ENCODE data around the gene TMEM198. TPM values are rescaled to one million over a fixed set of nuclear protein-coding genes. Genes with fewer than 3 reads are reported as not detected.

TMEM198 gene
- total and polyA plus RNA-seq, 2 donors (not counting 3 experiments of a cell fraction or from before 2014, with no cell fraction given) = not detected

DNA sequence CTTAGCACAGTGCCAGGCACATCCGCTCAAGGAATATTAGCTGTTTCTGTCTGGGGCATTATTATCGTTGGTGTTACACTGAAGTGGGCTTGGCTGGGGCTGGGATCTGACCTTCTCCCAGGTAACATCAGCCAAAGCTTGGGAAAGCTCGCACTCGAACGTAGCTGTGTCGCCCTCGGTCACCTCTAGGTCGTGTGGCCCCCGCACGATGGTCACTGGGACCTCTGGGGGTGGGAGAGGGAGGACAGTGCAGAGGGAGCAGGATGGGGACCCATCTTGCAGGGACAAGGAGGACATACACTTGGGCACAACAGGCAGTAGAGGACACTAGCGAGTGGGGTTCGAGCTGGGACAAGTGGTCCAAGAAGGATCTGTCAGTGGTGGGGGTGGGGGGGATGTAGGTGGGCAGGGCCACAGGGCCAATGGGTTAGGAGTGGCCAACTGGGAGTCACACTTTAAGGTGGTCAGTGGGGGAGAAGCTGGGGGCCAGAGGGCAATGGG is 9.7 kb downstream of the TMEM198 start:
- Histone ChIP-seq H2AFZ (ENCODE audit: low read depth, low read length) (no peak overlapping the region), H3K4me1 (ENCODE audit: control insufficient read depth, extremely low read depth, insufficient read depth, low read length) (no peaks in the 10 kb centered on the region), H3K9me3 (replicated peaks; ENCODE audit: control insufficient read depth, insufficient read depth, low read length) (no peaks in the 10 kb centered on the region), H3K4me2 (ENCODE audit: insufficient read depth, low read length) (no peak overlapping the region), H3K79me2 (ENCODE audit: control insufficient read depth, insufficient read depth, low read length) (no peaks in the 10 kb centered on the region), H4K20me1 (replicated peaks; ENCODE audit: control insufficient read depth, extremely low read depth, insufficient read depth, low read length) (no peaks in the 10 kb centered on the region), H3K36me3 (ENCODE audit: control insufficient read depth in 2 of 2, extremely low read depth in 1 of 2, insufficient read depth in 2 of 2, low read length in 2 of 2) (no peaks in the 10 kb centered on the region), H3K27me3 (ENCODE audit: control insufficient read depth in 2 of 2, insufficient read depth in 2 of 2, low read length in 2 of 2) (peaks cover 19 to 20% of the 10 kb centered on the region in 2 experiments), H3K9ac (replicated peaks; ENCODE audit: extremely low read depth, insufficient read depth, low read length) (no peak overlapping the region), H3K9me1 (replicated peaks; ENCODE audit: control insufficient read depth, extremely low read depth, insufficient read depth, low read length) (no peaks in the 10 kb centered on the region), H3K4me3 (replicated peaks in 1 of 3; ENCODE audit: insufficient read depth in 1 of 3, low read depth in 1 of 3, low read length in 3 of 3) (no peak overlapping the region), H3K27ac (ENCODE audit: insufficient read depth, low read depth, low read length) (no peak overlapping the region)
- FAIRE-seq (no peak), DNase-seq (ENCODE audit: low read depth, low spot score) (no peak)
- TF ChIP-seq GATA2 (IDR thresholded peaks at IDR 0.05; ENCODE audit: insufficient read depth, insufficient read length, low read depth, low read length) (no peak), JUN (IDR thresholded peaks at IDR 0.05; ENCODE audit: borderline replicate concordance, insufficient read depth, insufficient read length, low read depth) (no peak), POLR2A (IDR thresholded peaks at IDR 0.05; ENCODE audit: low read depth, low read length) (no peak), POLR2AphosphoS5 (IDR thresholded peaks at IDR 0.05; ENCODE audit: insufficient read depth, low read depth, low read length) (no peak), FOS (IDR thresholded peaks at IDR 0.05; ENCODE audit: borderline replicate concordance, insufficient read depth, low read length) (no peak), MYC (IDR thresholded peaks at IDR 0.05; ENCODE audit: low read depth, low read length) (no peak), EZH2 (IDR thresholded peaks at IDR 0.05; ENCODE audit: borderline replicate concordance, low read depth, low read length, severe bottlenecking) (no peak)
- TF ChIP-seq, protein P1, sequence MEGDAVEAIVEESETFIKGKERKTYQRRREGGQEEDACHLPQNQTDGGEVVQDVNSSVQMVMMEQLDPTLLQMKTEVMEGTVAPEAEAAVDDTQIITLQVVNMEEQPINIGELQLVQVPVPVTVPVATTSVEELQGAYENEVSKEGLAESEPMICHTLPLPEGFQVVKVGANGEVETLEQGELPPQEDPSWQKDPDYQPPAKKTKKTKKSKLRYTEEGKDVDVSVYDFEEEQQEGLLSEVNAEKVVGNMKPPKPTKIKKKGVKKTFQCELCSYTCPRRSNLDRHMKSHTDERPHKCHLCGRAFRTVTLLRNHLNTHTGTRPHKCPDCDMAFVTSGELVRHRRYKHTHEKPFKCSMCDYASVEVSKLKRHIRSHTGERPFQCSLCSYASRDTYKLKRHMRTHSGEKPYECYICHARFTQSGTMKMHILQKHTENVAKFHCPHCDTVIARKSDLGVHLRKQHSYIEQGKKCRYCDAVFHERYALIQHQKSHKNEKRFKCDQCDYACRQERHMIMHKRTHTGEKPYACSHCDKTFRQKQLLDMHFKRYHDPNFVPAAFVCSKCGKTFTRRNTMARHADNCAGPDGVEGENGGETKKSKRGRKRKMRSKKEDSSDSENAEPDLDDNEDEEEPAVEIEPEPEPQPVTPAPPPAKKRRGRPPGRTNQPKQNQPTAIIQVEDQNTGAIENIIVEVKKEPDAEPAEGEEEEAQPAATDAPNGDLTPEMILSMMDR (IDR thresholded peaks at IDR 0.05; ENCODE audit: extremely low read depth in 1 of 2, insufficient read depth in 1 of 2, low read depth in 1 of 2, low read length in 2 of 2) = no peak
- TF ChIP-seq, protein P2, sequence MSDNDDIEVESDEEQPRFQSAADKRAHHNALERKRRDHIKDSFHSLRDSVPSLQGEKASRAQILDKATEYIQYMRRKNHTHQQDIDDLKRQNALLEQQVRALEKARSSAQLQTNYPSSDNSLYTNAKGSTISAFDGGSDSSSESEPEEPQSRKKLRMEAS (IDR thresholded peaks at IDR 0.05; ENCODE audit: insufficient read depth, insufficient read length) = no peak
- no TSS peak for BruUV-seq (replicated peaks)
- intact Hi-C loops (cut with micrococcal nuclease) (no loop called here), dilution Hi-C loops (cut with MboI; ENCODE audit: extremely low pct_ligation_motif_present, low sequenced_read_pairs) (no loop called here)
- ChIA-PET POLR2A (no interaction called here), CTCF (interaction anchor here (1.4 kb wide), 1 partner anchor 24 kb away, joined by 9 read pairs; no protein-coding TSS in a partner anchor)
